Muscle of leg (tissue), 11 donors: Measurements from ENCODE around the gene SART1. TPM values are rescaled to one million over a fixed set of nuclear protein-coding genes. Genes with fewer than 3 reads are reported as not detected.
"Not testable (repeated sequence)": the region's sequence is repeated elsewhere in the genome, so short reads cannot be mapped to it uniquely, and the experiment has no call there.

Experiments used
- DNase-seq: peaks from one replicate; pipeline ENCODE4 v3.0.0; 2013
- H3K27ac ChIP-seq: one replicate; pipeline ENCODE4 v1.5.1; 2013; ENCODE audit warnings: mild to moderate bottlenecking, low read length, control low read depth
- H3K27me3 ChIP-seq: one replicate; pipeline ENCODE4 v1.6.1; 2013; ENCODE audit warnings: low read length; ENCODE audit not compliant: control insufficient read depth, insufficient read depth
- H3K36me3 ChIP-seq: one replicate; pipeline ENCODE4 v1.6.1; 2013; ENCODE audit warnings: low read length; ENCODE audit not compliant: control insufficient read depth, insufficient read depth
- H3K4me1 ChIP-seq: one replicate; pipeline ENCODE4 v1.6.1; 2013; ENCODE audit warnings: low read length; ENCODE audit not compliant: control insufficient read depth, insufficient read depth
- H3K4me3 ChIP-seq: one replicate; pipeline ENCODE4 v1.5.1; 2013; ENCODE audit warnings: low read length, control low read depth
- H3K9me3 ChIP-seq: replicated peaks from 2 replicates; pipeline ENCODE4 v1.6.1; 2013; ENCODE audit warnings: low read depth, low read length; ENCODE audit not compliant: control insufficient read depth
- WGBS: methylation state at CpG from one replicate; pipeline ENCODE4 v1.1.5; 2013; ENCODE audit warnings: missing lambda C conversion rate; ENCODE audit not compliant: insufficient coverage; 5-methylcytosine and 5-hydroxymethylcytosine counted together
- polyA plus RNA-seq, 8 donors: library from polyadenylated mRNA; unstranded; fragments of 120-200 nt; gene quantifications; one replicate each; pipeline versions ENCODE4 v1.2.1 to v1.2.3, GENCODE V29; 2013; ENCODE audit warnings: inconsistent platforms in 1 of 8, low replicate concordance in 1 of 8; ENCODE audit not compliant: insufficient read length in 8 of 8, insufficient read depth in 1 of 8
- total RNA-seq: library from RNA; stranded (reverse); fragments of 120-200 nt; gene quantifications from one replicate; pipeline ENCODE4 v1.2.4, GENCODE V29; 2013

Gene SART1
- total and polyA plus RNA-seq, 9 donors, result 27.6 to 52.3 (median 42.8) TPM

DNA sequence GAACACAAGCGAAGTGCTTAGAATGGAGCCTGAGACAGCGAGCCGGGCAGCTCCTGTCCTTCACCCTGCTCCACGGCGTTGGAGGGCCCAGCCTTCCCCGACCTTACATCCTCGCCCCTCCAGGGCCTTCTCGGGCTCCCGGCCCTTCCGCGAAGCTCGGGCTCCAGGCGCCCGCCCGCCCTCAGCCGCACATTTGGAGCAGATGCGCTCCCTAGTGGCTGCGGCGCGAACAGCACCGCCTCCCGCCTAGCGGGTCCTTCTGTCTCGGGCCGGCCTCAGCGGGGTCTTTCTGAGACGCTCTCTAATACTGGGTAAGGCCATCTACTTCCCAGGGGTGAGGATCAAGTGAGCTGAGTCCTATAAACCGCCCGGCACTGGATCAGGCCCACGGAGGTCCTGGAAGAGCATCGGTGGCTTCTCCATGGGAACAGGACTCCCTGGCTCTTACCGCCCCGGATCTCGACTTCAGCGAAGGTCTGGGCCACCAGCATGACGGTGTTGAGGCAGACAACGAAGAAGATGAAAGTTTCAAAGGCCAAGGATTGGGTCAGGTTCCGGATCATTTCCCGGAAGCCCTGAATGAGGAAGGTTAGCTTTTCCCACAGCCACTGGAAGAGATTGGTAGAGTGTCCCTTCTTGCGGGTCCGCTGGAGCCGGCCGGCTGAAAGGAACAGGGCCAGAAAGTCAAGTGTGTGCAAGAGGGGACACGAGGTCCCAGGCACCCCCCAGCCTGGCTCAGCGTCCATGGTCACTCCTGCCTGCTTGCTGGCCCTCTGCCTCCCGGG is 61.1 kb downstream of the SART1 start:
- 25% methylated on average over 46 of the region's 46 CpGs for WGBS
- Histone ChIP-seq H3K27ac (no peak overlapping the region), H3K4me3 (no peak overlapping the region), H3K36me3 (no peaks in the 10 kb centered on the region), H3K4me1 (peaks cover 7% of the 10 kb centered on the region), H3K27me3 (peaks cover 12% of the 10 kb centered on the region), H3K9me3 (no peaks in the 10 kb centered on the region)
- DNase-seq, result peak; percentile 55

DNA sequence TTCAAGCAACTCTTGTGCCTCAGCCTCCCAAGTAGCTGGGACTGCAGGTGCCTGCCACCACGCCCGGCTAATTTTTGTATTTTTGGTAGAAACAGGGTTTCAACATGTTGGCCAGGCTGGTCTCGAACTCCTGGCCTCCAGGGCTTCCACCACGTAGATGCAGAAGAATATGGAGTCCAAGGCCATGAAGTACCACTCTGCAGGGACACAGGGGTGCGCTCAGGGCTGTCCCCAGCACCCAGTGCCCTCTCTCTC is 61.6 kb downstream of the SART1 start:
- H3K27me3 ChIP-seq, result peaks cover 12% of the 10 kb centered on the region
- WGBS, result 88% methylated on average over 4 of the region's 5 CpGs
- not testable (repeated sequence) for H3K36me3 ChIP-seq, H3K9me3 ChIP-seq, H3K4me1 ChIP-seq, H3K27ac ChIP-seq, DNase-seq, H3K4me3 ChIP-seq

DNA sequence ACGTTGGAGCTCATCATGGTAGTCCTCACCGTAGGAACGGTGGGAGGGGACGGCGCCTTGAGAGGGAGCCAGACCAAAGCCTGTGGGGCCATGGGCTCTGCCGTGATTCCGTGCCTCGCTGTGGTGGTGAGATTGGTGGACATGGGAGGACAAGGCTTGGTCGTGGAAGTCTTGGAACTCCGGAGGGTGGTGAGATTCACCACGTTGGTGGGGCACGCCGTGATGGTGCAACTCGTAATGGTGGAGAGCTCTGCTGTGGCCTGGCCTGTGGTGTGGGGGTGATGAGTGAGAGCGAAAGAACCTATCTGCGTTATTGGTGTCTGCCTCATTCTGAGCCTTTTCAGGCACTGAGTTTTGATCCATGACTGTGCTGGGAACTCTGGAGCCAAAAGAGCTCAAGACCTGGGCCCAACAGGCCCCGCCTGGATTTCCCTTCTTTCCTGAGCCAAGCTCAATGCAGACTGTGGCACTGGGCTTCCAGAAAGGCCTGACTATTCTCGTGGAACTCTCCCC is 64.5 kb downstream of the SART1 start, which contains the start of gene CATSPER1:
CATSPER1 (minus strand) TSS at position 463 of the 513 bp plus-strand sequence; CDS start at position 363, 100 bp downstream.
- H3K27ac ChIP-seq, result no peak within 1 kb of the TSS
- H3K36me3 ChIP-seq, result no peaks in the 10 kb centered on the region
- H3K27me3 ChIP-seq, result peaks cover 12% of the 10 kb centered on the region
- H3K4me3 ChIP-seq, result no peak within 1 kb of the TSS
- peaks cover 7% of the 10 kb centered on the region for H3K4me1 ChIP-seq
- DNase-seq, result no peak
- H3K9me3 ChIP-seq, result no peaks in the 10 kb centered on the region
- 85% methylated on average over 18 of the region's 18 CpGs for WGBS

Other genes starting within 250 kb of the SART1 start
- gene KAT5, start 249.5 kb upstream of the SART1 start, total RNA-seq, result 40.4 TPM
- gene KAT5, start 249.5 kb upstream of the SART1 start, polyA plus RNA-seq, result 10 to 100 TPM; 31.1 to 45.4 (median 39.7) TPM
- gene RNASEH2C, start 240.9 kb upstream of the SART1 start, total RNA-seq, result 35.1 TPM
- 10 to 100 TPM; 23.3 to 37.8 (median 25.6) TPM for gene RNASEH2C, start 240.9 kb upstream of the SART1 start, polyA plus RNA-seq
- 1.6 TPM for gene AP5B1, start 180.8 kb upstream of the SART1 start, total RNA-seq
- 1 to 10 TPM; 1.6 to 3.4 (median 2.2) TPM for gene AP5B1, start 180.8 kb upstream of the SART1 start, polyA plus RNA-seq
- gene OVOL1, start 174.7 kb upstream of the SART1 start, total RNA-seq, result not detected
- gene OVOL1, start 174.7 kb upstream of the SART1 start, polyA plus RNA-seq, result 1 to 10 TPM in 1 of 8 donors, under 1 TPM in 2, not detected in 5; 0.32 to 1.7 (median 0.41) TPM
- 0.98 TPM for gene SNX32, start 127.8 kb upstream of the SART1 start, total RNA-seq
- 1 to 10 TPM in 7 of 8 donors, under 1 TPM in 1; 1.00 to 2.6 (median 1.5) TPM for gene SNX32, start 127.8 kb upstream of the SART1 start, polyA plus RNA-seq
- gene CFL1, start 103.6 kb upstream of the SART1 start, total RNA-seq, result 436 TPM
- 100 to 1,000 TPM; 590 to 789 (median 728) TPM for gene CFL1, start 103.6 kb upstream of the SART1 start, polyA plus RNA-seq
- 34.4 TPM for gene MUS81, start 101.3 kb upstream of the SART1 start, total RNA-seq
- gene MUS81, start 101.3 kb upstream of the SART1 start, polyA plus RNA-seq, result 10 to 100 TPM; 35.7 to 49.5 (median 46.6) TPM
- gene EFEMP2, start 88.9 kb upstream of the SART1 start, total RNA-seq, result 73.9 TPM
- 100 to 1,000 TPM in 6 of 8 donors, 10 to 100 TPM in 2; 84.6 to 138 (median 116) TPM for gene EFEMP2, start 88.9 kb upstream of the SART1 start, polyA plus RNA-seq
- gene CTSW, start 81.9 kb upstream of the SART1 start, total RNA-seq, result 0.75 TPM
- gene CTSW, start 81.9 kb upstream of the SART1 start, polyA plus RNA-seq, result 1 to 10 TPM in 2 of 8 donors, under 1 TPM in 6; 0.48 to 2.3 (median 0.72) TPM
- gene FIBP, start 73.3 kb upstream of the SART1 start, total RNA-seq, result 47.1 TPM
- gene FIBP, start 73.3 kb upstream of the SART1 start, polyA plus RNA-seq, result 10 to 100 TPM; 52.9 to 63.8 (median 60.7) TPM
- gene CCDC85B, start 71.1 kb upstream of the SART1 start, total RNA-seq, result 14.2 TPM
- gene CCDC85B, start 71.1 kb upstream of the SART1 start, polyA plus RNA-seq, result 10 to 100 TPM; 15.0 to 23.9 (median 21.8) TPM
- gene FOSL1, start 61.3 kb upstream of the SART1 start, total RNA-seq, result not detected
- under 1 TPM; 0.19 to 0.66 (median 0.46) TPM for gene FOSL1, start 61.3 kb upstream of the SART1 start, polyA plus RNA-seq
- 13.6 TPM for gene C11orf68, start 42.7 kb upstream of the SART1 start, total RNA-seq
- gene C11orf68, start 42.7 kb upstream of the SART1 start, polyA plus RNA-seq, result 10 to 100 TPM; 31.9 to 40.2 (median 36.8) TPM
- gene DRAP1, start 42.3 kb upstream of the SART1 start, total RNA-seq, result 74.4 TPM
- 100 to 1,000 TPM in 2 of 8 donors, 10 to 100 TPM in 6; 73.4 to 105 (median 93.7) TPM for gene DRAP1, start 42.3 kb upstream of the SART1 start, polyA plus RNA-seq
- 0.09 TPM for gene TSGA10IP, start 16.3 kb upstream of the SART1 start, total RNA-seq
- under 1 TPM in 4 of 8 donors, not detected in 4; 0.09 to 0.19 (median 0.12) TPM for gene TSGA10IP, start 16.3 kb upstream of the SART1 start, polyA plus RNA-seq
- 26.0 TPM for gene EIF1AD, start 40.4 kb downstream of the SART1 start, total RNA-seq
- gene EIF1AD, start 40.4 kb downstream of the SART1 start, polyA plus RNA-seq, result 10 to 100 TPM; 15.9 to 21.3 (median 18.6) TPM
- 35.7 TPM for gene BANF1, start 40.8 kb downstream of the SART1 start, total RNA-seq
- 100 to 1,000 TPM; 220 to 264 (median 246) TPM for gene BANF1, start 40.8 kb downstream of the SART1 start, polyA plus RNA-seq
- gene CST6, start 50.3 kb downstream of the SART1 start, total RNA-seq, result not detected
- gene CST6, start 50.3 kb downstream of the SART1 start, polyA plus RNA-seq, result 1 to 10 TPM in 1 of 8 donors, not detected in 7; 1.0 TPM
- gene CATSPER1, start 64.7 kb downstream of the SART1 start, total RNA-seq, result 0.09 TPM
- gene CATSPER1, start 64.7 kb downstream of the SART1 start, polyA plus RNA-seq, result under 1 TPM in 3 of 8 donors, not detected in 5; 0.16 to 0.19 (median 0.16) TPM
- gene GAL3ST3, start 87.4 kb downstream of the SART1 start, total RNA-seq, result 0.80 TPM
- 1 to 10 TPM in 3 of 8 donors, under 1 TPM in 5; 0.22 to 1.7 (median 0.93) TPM for gene GAL3ST3, start 87.4 kb downstream of the SART1 start, polyA plus RNA-seq
- gene SF3B2, start 90.6 kb downstream of the SART1 start, total RNA-seq, result 96.9 TPM
- gene SF3B2, start 90.6 kb downstream of the SART1 start, polyA plus RNA-seq, result 100 to 1,000 TPM; 124 to 168 (median 144) TPM
- gene PACS1, start 108.5 kb downstream of the SART1 start, total RNA-seq, result 13.2 TPM
- 10 to 100 TPM; 25.9 to 41.3 (median 32.0) TPM for gene PACS1, start 108.5 kb downstream of the SART1 start, polyA plus RNA-seq